ENCODE results near the gene NAALADL2. TPM values are rescaled to one million over a fixed set of nuclear protein-coding genes. Genes with fewer than 3 reads are reported as not detected.
A peak's percentile ranks its signal among the peaks of the same experiment; 100 is the strongest.

NAALADL2 gene
- total RNA-seq, 1 experiment from 2014 or later = 1.6 TPM

- Histone ChIP-seq H3K56ac (ENCODE audit: insufficient read length, low read depth, low read length) (no peak overlapping the region), H2BK12ac (ENCODE audit: insufficient read length, low read depth, low read length) (no peak overlapping the region), H2AK5ac (ENCODE audit: insufficient read length, low read length) (no peak overlapping the region), H3K4ac (ENCODE audit: low read depth, low read length) (no peak overlapping the region), H3K4me1 (ENCODE audit: insufficient read depth, low read length) (no peaks in the 10 kb centered on the region), H4K8ac (replicated peaks; ENCODE audit: insufficient read length, low read depth, low read length) (no peak overlapping the region), H3K9me3 (ENCODE audit: control insufficient read depth, low read depth, low read length) (no peaks in the 10 kb centered on the region), H3K27ac (ENCODE audit: insufficient read length, low read depth, low read length) (no peak overlapping the region), H3K23me2 (ENCODE audit: insufficient read length, low read depth, low read length, poor library complexity, severe bottlenecking) (no peaks in the 10 kb centered on the region), H3T11ph (ENCODE audit: low read length) (no peak overlapping the region), H3K79me1 (ENCODE audit: insufficient read depth, low read depth, low read length, poor library complexity, severe bottlenecking) (no peaks in the 10 kb centered on the region), H2BK120ac (ENCODE audit: low read depth, low read length, poor library complexity, severe bottlenecking) (no peak overlapping the region), H4K20me1 (ENCODE audit: control insufficient read depth, insufficient read depth, insufficient read length) (no peaks in the 10 kb centered on the region), H3K23ac (ENCODE audit: insufficient read length, low read depth, low read length) (no peak overlapping the region), H2AFZ (ENCODE audit: low read length) (no peak overlapping the region), H2BK5ac (ENCODE audit: insufficient read length, low read length) (no peak overlapping the region), H2BK20ac (ENCODE audit: low read depth, low read length, poor library complexity, severe bottlenecking) (no peak overlapping the region), H4K5ac (ENCODE audit: insufficient read length, low read depth, low read length) (no peak overlapping the region), H3K9ac (ENCODE audit: extremely low read depth, insufficient read length, low read length) (no peak overlapping the region), H3K79me2 (ENCODE audit: insufficient read depth, low read length) (no peaks in the 10 kb centered on the region), H3K4me2 (ENCODE audit: insufficient read depth, insufficient read length, low read length) (no peak overlapping the region), H2BK15ac (ENCODE audit: low read depth, low read length) (no peak overlapping the region), H4K91ac (ENCODE audit: insufficient read length, low read depth, low read length) (no peak overlapping the region), H3K18ac (ENCODE audit: insufficient read length, low read depth, low read length) (no peak overlapping the region), H3K14ac (ENCODE audit: insufficient read depth, low read length) (no peak overlapping the region), H3K27me3 (ENCODE audit: insufficient read depth, low read length) (no peaks in the 10 kb centered on the region)
- no peak for DNase-seq
- Mint-ChIP-seq H3K4me1 (peaks cover 2% of the 10 kb centered on the region in 2 experiments; a peak in 1 of 4 replicates), H3K4me3 (no peak overlapping the region), H3K36me3 (ENCODE audit: insufficient read depth in 1 of 3, low read depth in 3 of 3) (no peaks in the 10 kb centered on the region), H3K27me3 (ENCODE audit: low read depth) (no peaks in the 10 kb centered on the region), H3K27ac (0 out of 7 replicates have a peak overlapping the region, but pooled peaks of 1 of the 3 experiments have one; percentile 5), H3K9me3 (no peaks in the 10 kb centered on the region)
- no CpG with 5 or more reads among the region's 2 CpGs for WGBS (ENCODE audit: extremely low coverage, insufficient read length, low lambda C conversion rate)
- no peak for TF ChIP-seq CTCF (conservative IDR thresholded peaks at IDR 0.05)
Measured at GRCh38 chr3:175478301-175478700, 619.2 kb downstream of the NAALADL2 start.

All from H9 (cell line).